Upper lobe of left lung (tissue), 4 donors: ENCODE data around the gene SLCO4A1.

Experiments
- EP300 ChIP-seq, 4 donors: sonication (generic); formaldehyde crosslinking; IDR thresholded peaks; one replicate each; pipeline ENCODE4 v1.5.1; 2017; ENCODE audit warnings: antibody characterized with exemption in 4 of 4, control low read depth in 2 of 4
- POLR2A ChIP-seq, 4 donors: fragments of 450-650 bp; IDR thresholded peaks; one replicate each; pipeline ENCODE4 v1.5.1; 2016 to 2017; ENCODE audit warnings: antibody characterized with exemption in 4 of 4, mild to moderate bottlenecking in 2 of 4
- TF ChIP-seq, protein P1 (sequence below), 6 experiments: fragments of 450-650 bp in 4 of 6; fragments of 200-600 bp in 2 of 6; sonication (generic) in 2 of 6; IDR thresholded peaks; one replicate each; pipeline ENCODE4 v1.5.1; 2016 to 2019; ENCODE audit warnings: antibody characterized with exemption in 6 of 6

- TF ChIP-seq POLR2A (IDR thresholded peaks at IDR 0.05): no peak
- TF ChIP-seq, protein P1, sequence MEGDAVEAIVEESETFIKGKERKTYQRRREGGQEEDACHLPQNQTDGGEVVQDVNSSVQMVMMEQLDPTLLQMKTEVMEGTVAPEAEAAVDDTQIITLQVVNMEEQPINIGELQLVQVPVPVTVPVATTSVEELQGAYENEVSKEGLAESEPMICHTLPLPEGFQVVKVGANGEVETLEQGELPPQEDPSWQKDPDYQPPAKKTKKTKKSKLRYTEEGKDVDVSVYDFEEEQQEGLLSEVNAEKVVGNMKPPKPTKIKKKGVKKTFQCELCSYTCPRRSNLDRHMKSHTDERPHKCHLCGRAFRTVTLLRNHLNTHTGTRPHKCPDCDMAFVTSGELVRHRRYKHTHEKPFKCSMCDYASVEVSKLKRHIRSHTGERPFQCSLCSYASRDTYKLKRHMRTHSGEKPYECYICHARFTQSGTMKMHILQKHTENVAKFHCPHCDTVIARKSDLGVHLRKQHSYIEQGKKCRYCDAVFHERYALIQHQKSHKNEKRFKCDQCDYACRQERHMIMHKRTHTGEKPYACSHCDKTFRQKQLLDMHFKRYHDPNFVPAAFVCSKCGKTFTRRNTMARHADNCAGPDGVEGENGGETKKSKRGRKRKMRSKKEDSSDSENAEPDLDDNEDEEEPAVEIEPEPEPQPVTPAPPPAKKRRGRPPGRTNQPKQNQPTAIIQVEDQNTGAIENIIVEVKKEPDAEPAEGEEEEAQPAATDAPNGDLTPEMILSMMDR (IDR thresholded peaks at IDR 0.05): no peak
- TF ChIP-seq EP300 (IDR thresholded peaks at IDR 0.05): no peak
Measured at GRCh38 chr20:62595069-62595468, 47.2 kb upstream of the SLCO4A1 start.
